SK-N-SH (cell line): ENCODE results near the gene CHD5. TPM values are rescaled to one million over a fixed set of nuclear protein-coding genes. Genes with fewer than 3 reads are reported as not detected.

Experiments used
- CTCF ChIA-PET: fragments of 300-600, 350-600 bp; formaldehyde crosslinking; extraction: SDS; loops from one replicate; lab custom pipeline; 2021; lab: Yijun Ruan, JAX
- POLR2A ChIA-PET: fragments of 350-600 bp; sonication (Branson Sonifier 250); formaldehyde crosslinking; extraction: SDS; loops from one replicate; lab custom pipeline; 2020; ENCODE audit warnings: antibody characterized with exemption, inconsistent platforms; lab: Yijun Ruan, JAX
- DNase-seq: peaks from one replicate; pipeline ENCODE4 v3.0.0; 2012
- H2AFZ ChIP-seq: fragments of 200-600 bp; sonication (generic); 2 replicates; pipeline ENCODE4 v1.8.1; 2016; ENCODE audit warnings: antibody characterized with exemption, mild to moderate bottlenecking, low read depth
- H3F3A ChIP-seq: fragments of 200-600 bp; sonication (generic); replicated peaks from 2 replicates; pipeline ENCODE3; 2016; ENCODE audit warnings: antibody characterized with exemption, mild to moderate bottlenecking; ENCODE audit not compliant: insufficient read depth
- H3K27ac ChIP-seq, 2 experiments: fragments of 200-500 bp in 1 of 2; fragments of 200-600 bp in 1 of 2; sonication (Bioruptor generic) in 1 of 2; sonication (generic), shearing (Covaris generic) in 1 of 2; 2 replicates each; pipeline versions ENCODE4 v1.5.1 to v1.6.1; 2014 to 2016; ENCODE audit warnings: low read depth in 2 of 2, inconsistent platforms in 1 of 2, low read length in 1 of 2, mild to moderate bottlenecking in 1 of 2, mixed read lengths in 1 of 2
- H3K27me3 ChIP-seq: fragments of 200-600 bp; sonication (generic), shearing (Covaris generic); 2 replicates; pipeline ENCODE4 v1.6.1; 2016; ENCODE audit warnings: mixed run types; ENCODE audit not compliant: insufficient read depth
- H3K36me3 ChIP-seq, 2 experiments: fragments of 200-500 bp in 1 of 2; fragments of 200-600 bp in 1 of 2; sonication (Bioruptor generic) in 1 of 2; sonication (generic) in 1 of 2; replicated peaks in 1 of 2; 2 replicates each; pipeline versions ENCODE3 to v1.5.1; 2014 to 2016; ENCODE audit warnings: low read length in 1 of 2, mild to moderate bottlenecking in 1 of 2; ENCODE audit not compliant: insufficient read depth in 2 of 2, control insufficient read depth in 1 of 2
- H3K4me1 ChIP-seq, 2 experiments: fragments of 200-500 bp in 1 of 2; fragments of 200-600 bp in 1 of 2; sonication (Bioruptor generic) in 1 of 2; sonication (generic), shearing (Covaris generic) in 1 of 2; 2 replicates each; pipeline versions ENCODE4 v1.5.1 to v1.6.1; 2014 to 2016; ENCODE audit warnings: low read depth in 1 of 2, low read length in 1 of 2, mixed run types in 1 of 2; ENCODE audit not compliant: insufficient read depth in 2 of 2, control insufficient read depth in 1 of 2
- H3K4me2 ChIP-seq: fragments of 200-600 bp; sonication (generic), shearing (Covaris generic); 2 replicates; pipeline ENCODE4 v1.6.1; 2017; ENCODE audit warnings: mixed run types
- H3K4me3 ChIP-seq, 2 experiments: fragments of 200-500 bp in 1 of 2; fragments of 200-600 bp in 1 of 2; sonication (Bioruptor generic) in 1 of 2; sonication (generic), shearing (Covaris generic) in 1 of 2; 2 replicates each; pipeline versions ENCODE4 v1.5.1 to v1.8.1; 2014 to 2016; ENCODE audit warnings: low read depth in 2 of 2, inconsistent platforms in 1 of 2, low read length in 1 of 2, mild to moderate bottlenecking in 1 of 2, mixed read lengths in 1 of 2, moderate library complexity in 1 of 2
- H3K79me2 ChIP-seq: fragments of 200-600 bp; sonication (generic); 2 replicates; pipeline ENCODE4 v1.8.1; 2017; ENCODE audit warnings: mild to moderate bottlenecking; ENCODE audit not compliant: insufficient read depth
- H3K9ac ChIP-seq: fragments of 200-600 bp; sonication (generic); 2 replicates; pipeline ENCODE4 v1.6.1; 2017; ENCODE audit warnings: mixed run types
- H3K9me2 ChIP-seq: fragments of 200-600 bp; sonication (generic); 2 replicates; pipeline ENCODE4 v1.6.1; 2017; ENCODE audit warnings: mixed run types
- H3K9me3 ChIP-seq: fragments of 200-600 bp; sonication (generic); 2 replicates; pipeline ENCODE4 v1.6.1; 2017; ENCODE audit warnings: mixed run types, mild to moderate bottlenecking, moderate library complexity
- H4K20me1 ChIP-seq: fragments of 200-600 bp; sonication (generic); 2 replicates; pipeline ENCODE4 v1.6.1; 2017; ENCODE audit warnings: mild to moderate bottlenecking, mixed run types; ENCODE audit not compliant: insufficient read depth
- EP300 ChIP-seq, 2 experiments: IDR thresholded peaks; 2 replicates each; pipeline versions ENCODE4 v1.4.0 to v1.6.1; 2012; ENCODE audit warnings: borderline replicate concordance in 1 of 2, low read depth in 1 of 2, low read length in 1 of 2
- FOSL2 ChIP-seq: IDR thresholded peaks from 2 replicates; pipeline ENCODE4 v1.4.0; 2012; ENCODE audit warnings: low read depth, mild to moderate bottlenecking, moderate library complexity, borderline replicate concordance
- FOXM1 ChIP-seq: IDR thresholded peaks from 2 replicates; pipeline ENCODE4 v1.4.0; 2012; ENCODE audit warnings: low read depth, mild to moderate bottlenecking
- NFIC ChIP-seq: IDR thresholded peaks from 2 replicates; pipeline ENCODE4 v1.4.0; 2012; ENCODE audit warnings: borderline replicate concordance
- PBX3 ChIP-seq: IDR thresholded peaks from 2 replicates; pipeline ENCODE4; 2012
- RAD21 ChIP-seq: IDR thresholded peaks from 2 replicates; pipeline ENCODE4 v1.6.1; 2012; ENCODE audit warnings: mild to moderate bottlenecking, low read length
- RCOR1 ChIP-seq: fragments of 150-350 bp; IDR thresholded peaks from 2 replicates; pipeline ENCODE4 v1.6.1; 2017; ENCODE audit warnings: antibody characterized with exemption, low read length
- RFX5 ChIP-seq: IDR thresholded peaks from 2 replicates; pipeline ENCODE4 v1.6.1; 2012; ENCODE audit warnings: mild to moderate bottlenecking, improper control_type of control experiment, low read length
- SIN3A ChIP-seq: IDR thresholded peaks from 2 replicates; pipeline ENCODE4 v1.6.1; 2012; ENCODE audit warnings: low read depth, mild to moderate bottlenecking, low read length, moderate library complexity, borderline replicate concordance
- SMC3 ChIP-seq: IDR thresholded peaks from 2 replicates; pipeline ENCODE4 v1.6.1; 2012; ENCODE audit warnings: low read depth, low read length, improper control_type of control experiment
- TAF1 ChIP-seq: IDR thresholded peaks from 2 replicates; pipeline ENCODE4 v1.6.1; 2012; ENCODE audit warnings: low read depth, mild to moderate bottlenecking, low read length, moderate library complexity, borderline replicate concordance
- USF1 ChIP-seq: IDR thresholded peaks from 2 replicates; pipeline ENCODE4 v1.4.0; 2012; ENCODE audit warnings: low read depth, borderline replicate concordance
- YY1 ChIP-seq: IDR thresholded peaks from 2 replicates; pipeline ENCODE4 v1.4.0; 2012; ENCODE audit warnings: low read depth, mild to moderate bottlenecking
- WGBS: methylation state at CpG from one replicate; pipeline ENCODE4 v1.1.6; 2017; ENCODE audit warnings: low lambda C conversion rate; 5-methylcytosine and 5-hydroxymethylcytosine counted together
- polyA plus RNA-seq, 3 experiments: library from polyadenylated mRNA; depleted of rRNA; stranded (reverse); fragments of >200 nt; gene quantifications; 2 replicates each; pipeline ENCODE4 v1.2.3, GENCODE V29; 2012
- TF ChIP-seq, protein P1 (sequence below): fragments of 150-350 bp; IDR thresholded peaks from 2 replicates; pipeline ENCODE4 v1.6.1; 2017; ENCODE audit warnings: antibody characterized with exemption, low read length, low read depth, borderline replicate concordance
- TF ChIP-seq, protein P2 (sequence below): IDR thresholded peaks from 2 replicates; pipeline ENCODE4 v1.4.0; 2012; ENCODE audit warnings: low read depth
- TF ChIP-seq, protein P3 (sequence below): IDR thresholded peaks from 2 replicates; pipeline ENCODE4 v1.4.0; 2012; ENCODE audit warnings: low read depth, borderline replicate concordance

Gene CHD5
- polyA plus RNA-seq, 1 of the 3 experiments (the other 2 are of a cell fraction) = 0.26 TPM

- H3K4me2 ChIP-seq = no peak overlapping the region
- peaks cover 0 to 6% of the 10 kb centered on the region in 2 experiments; a peak in 1 of 4 replicates for H3K4me1 ChIP-seq
- no peaks in the 10 kb centered on the region for H3K27me3 ChIP-seq
- no peaks in the 10 kb centered on the region for H3K9me3 ChIP-seq
- TF ChIP-seq TAF1 (no peak), SIN3A (no peak), RCOR1 (no peak), NFIC (no peak), PBX3 (no peak), YY1 (no peak), EP300 (IDR thresholded peaks at IDR 0.05; ENCODE audit: borderline replicate concordance in 1 of 2, low read depth in 1 of 2, low read length in 1 of 2) (no peak), FOSL2 (no peak), FOXM1 (no peak), RAD21 (no peak), SMC3 (no peak), RFX5 (no peak), USF1 (no peak)
- TF ChIP-seq, protein P1, sequence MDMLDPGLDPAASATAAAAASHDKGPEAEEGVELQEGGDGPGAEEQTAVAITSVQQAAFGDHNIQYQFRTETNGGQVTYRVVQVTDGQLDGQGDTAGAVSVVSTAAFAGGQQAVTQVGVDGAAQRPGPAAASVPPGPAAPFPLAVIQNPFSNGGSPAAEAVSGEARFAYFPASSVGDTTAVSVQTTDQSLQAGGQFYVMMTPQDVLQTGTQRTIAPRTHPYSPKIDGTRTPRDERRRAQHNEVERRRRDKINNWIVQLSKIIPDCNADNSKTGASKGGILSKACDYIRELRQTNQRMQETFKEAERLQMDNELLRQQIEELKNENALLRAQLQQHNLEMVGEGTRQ = no peak
- TF ChIP-seq, protein P2, sequence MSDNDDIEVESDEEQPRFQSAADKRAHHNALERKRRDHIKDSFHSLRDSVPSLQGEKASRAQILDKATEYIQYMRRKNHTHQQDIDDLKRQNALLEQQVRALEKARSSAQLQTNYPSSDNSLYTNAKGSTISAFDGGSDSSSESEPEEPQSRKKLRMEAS = no peak
- TF ChIP-seq, protein P3, sequence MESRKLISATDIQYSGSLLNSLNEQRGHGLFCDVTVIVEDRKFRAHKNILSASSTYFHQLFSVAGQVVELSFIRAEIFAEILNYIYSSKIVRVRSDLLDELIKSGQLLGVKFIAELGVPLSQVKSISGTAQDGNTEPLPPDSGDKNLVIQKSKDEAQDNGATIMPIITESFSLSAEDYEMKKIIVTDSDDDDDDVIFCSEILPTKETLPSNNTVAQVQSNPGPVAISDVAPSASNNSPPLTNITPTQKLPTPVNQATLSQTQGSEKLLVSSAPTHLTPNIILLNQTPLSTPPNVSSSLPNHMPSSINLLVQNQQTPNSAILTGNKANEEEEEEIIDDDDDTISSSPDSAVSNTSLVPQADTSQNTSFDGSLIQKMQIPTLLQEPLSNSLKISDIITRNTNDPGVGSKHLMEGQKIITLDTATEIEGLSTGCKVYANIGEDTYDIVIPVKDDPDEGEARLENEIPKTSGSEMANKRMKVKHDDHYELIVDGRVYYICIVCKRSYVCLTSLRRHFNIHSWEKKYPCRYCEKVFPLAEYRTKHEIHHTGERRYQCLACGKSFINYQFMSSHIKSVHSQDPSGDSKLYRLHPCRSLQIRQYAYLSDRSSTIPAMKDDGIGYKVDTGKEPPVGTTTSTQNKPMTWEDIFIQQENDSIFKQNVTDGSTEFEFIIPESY = no peak
- TF ChIP-seq, all 33 proteins: peak for 0
- ChIA-PET POLR2A (no interaction called here), CTCF (interaction anchor here (1.2 kb wide), 1 partner anchor 60 kb away, joined by 3 read pairs; no protein-coding TSS in a partner anchor)
- Histone ChIP-seq H3K36me3 (no peaks in the 10 kb centered on the region), H3K9me2 (no peaks in the 10 kb centered on the region), H3K79me2 (no peaks in the 10 kb centered on the region), H3K4me3 (no peak overlapping the region), H3K9ac (no peak overlapping the region), H3F3A (no peaks in the 10 kb centered on the region), H2AFZ (no peak overlapping the region), H4K20me1 (no peaks in the 10 kb centered on the region), H3K27ac (no peak overlapping the region)
- peak; percentile 63 for DNase-seq
- 70% methylated on average over 11 of the region's 16 CpGs for WGBS
These were observed 35.3 kb downstream of the CHD5 start for GRCh38 chr1:6144647-6145395.
